ES-I3 (cell line): ENCODE results near the gene MSH3.
"Not testable (repeated sequence)": the region's sequence is repeated elsewhere in the genome, so short reads cannot be mapped to it uniquely, and the experiment has no call there.

Experiments used
- H3K36me3 ChIP-seq: 2 replicates; pipeline ENCODE4 v1.6.1; 2013; ENCODE audit warnings: mild to moderate bottlenecking, low read length, control low read depth, moderate library complexity; ENCODE audit not compliant: insufficient read depth
- H3K4me1 ChIP-seq: 2 replicates; pipeline ENCODE4 v1.6.1; 2013; ENCODE audit warnings: mild to moderate bottlenecking, control low read depth, low read length; ENCODE audit not compliant: insufficient read depth
- H3K9ac ChIP-seq: 2 replicates; pipeline ENCODE4 v1.6.1; 2013; ENCODE audit warnings: low read depth, mild to moderate bottlenecking, low read length, moderate library complexity
- H3K9me3 ChIP-seq: 2 replicates; pipeline ENCODE4 v1.6.1; 2013; ENCODE audit warnings: mild to moderate bottlenecking, low read length, moderate library complexity; ENCODE audit not compliant: control insufficient read depth, insufficient read depth

Gene MSH3

DNA sequence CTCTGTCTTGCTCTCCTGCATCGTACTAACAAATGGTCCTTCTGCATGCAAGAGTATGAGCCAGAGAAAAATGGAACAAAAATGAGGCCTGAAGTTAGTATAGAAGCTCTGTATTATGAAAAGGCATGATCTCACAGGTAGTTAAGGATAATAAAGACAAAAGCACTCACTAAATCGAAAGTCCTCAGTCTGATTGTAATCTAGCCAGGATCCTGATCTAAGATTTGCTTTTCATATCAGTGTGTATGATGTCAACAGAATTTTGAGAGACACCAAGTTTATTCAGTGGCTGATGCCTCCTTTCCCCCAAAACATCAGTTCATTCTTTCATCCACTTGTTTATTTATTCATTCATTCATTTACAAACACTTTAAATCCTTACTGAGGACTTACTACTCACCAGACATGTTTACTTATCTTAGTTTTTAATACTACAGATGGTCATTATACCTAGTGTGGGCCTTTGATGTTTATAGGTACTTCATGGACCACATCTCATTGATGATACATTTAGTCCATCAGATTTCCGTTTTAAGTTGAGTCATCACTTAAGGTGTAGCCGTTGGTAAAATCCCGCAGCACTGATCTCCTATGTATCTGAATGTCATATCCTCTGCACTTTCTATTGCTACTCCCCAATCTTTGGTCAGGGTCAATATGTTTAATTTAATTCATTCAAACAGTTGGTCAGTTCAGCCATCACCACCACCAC, 105.6 kb downstream of the MSH3 start:
- Histone ChIP-seq H3K9me3 (no peaks in the 10 kb centered on the region), H3K36me3 (no peaks in the 10 kb centered on the region), H3K4me1 (peaks cover 10% of the 10 kb centered on the region), H3K9ac (no peak overlapping the region)

DNA sequence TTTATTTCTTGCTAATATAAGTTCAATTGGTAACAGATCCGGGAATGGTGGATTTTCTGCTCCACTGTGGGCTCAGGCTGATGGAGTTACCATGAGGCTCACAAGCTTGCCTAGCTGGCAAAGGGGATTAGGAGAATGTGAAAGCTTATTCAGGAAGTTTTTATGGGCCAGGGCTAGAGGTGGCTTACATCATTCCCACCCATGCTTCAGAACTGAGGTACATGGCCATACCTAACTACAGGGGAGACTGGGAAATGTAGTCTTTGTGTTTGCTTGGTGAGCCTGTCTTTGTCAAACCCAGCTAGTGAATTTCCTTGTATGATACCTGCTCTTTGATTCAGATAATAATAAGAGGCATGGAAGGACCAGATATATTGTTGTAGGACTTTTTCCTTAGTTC, 106.2 kb downstream of the MSH3 start:
- Histone ChIP-seq H3K9ac (peak overlapping the region; percentile 21; the same call in 1 of the 2 replicates), H3K4me1 (peaks cover 6% of the 10 kb centered on the region), H3K36me3 (no peaks in the 10 kb centered on the region), H3K9me3 (no peaks in the 10 kb centered on the region)

DNA sequence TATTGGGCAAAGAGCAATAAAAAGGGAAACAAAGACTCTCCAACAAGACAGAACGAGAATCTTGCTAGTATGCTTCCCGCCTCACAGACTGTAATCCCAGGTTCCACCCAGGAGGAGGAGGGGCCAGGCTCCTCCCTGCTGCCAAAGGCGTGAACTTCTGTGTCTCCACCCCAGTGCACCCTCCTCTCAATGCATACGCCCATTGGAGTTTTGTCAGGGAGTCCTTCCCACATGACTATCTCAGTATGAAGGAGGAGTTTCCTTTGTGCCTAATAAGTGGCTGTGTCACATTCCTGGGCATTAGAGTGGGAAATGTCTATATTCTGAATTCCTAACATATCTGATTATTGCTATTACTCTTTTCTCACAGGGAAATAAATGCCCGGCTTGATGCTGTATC, 106.7 kb downstream of the MSH3 start:
- H3K36me3 ChIP-seq: no peaks in the 10 kb centered on the region
- no peaks in the 10 kb centered on the region for H3K9me3 ChIP-seq
- H3K9ac ChIP-seq: peak overlapping the region; percentile 21; the same call in 1 of the 2 replicates
- peaks cover 5% of the 10 kb centered on the region for H3K4me1 ChIP-seq

DNA sequence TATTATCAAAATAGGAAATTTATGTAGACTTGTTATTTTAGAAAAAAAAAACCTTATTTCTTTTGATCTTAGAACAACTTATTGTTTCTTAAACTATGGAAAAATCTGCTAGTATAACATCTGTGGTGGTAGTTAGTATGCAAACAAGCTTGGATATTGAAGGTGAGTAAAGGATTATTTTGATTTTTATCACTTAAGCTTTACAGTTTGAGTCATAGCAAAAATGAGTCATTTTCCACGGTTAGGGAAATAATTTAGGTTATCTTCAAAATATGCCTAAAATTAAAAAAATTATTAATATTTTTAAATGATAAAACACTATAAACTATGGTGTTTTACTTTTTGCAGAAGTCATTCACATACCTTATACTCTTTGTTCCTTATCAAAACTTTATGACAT, 107.5 kb downstream of the MSH3 start:
- H3K9me3 ChIP-seq: no peaks in the 10 kb centered on the region
- no peaks in the 10 kb centered on the region for H3K36me3 ChIP-seq
- peaks cover 5% of the 10 kb centered on the region for H3K4me1 ChIP-seq
- H3K9ac ChIP-seq: no peak overlapping the region

DNA sequence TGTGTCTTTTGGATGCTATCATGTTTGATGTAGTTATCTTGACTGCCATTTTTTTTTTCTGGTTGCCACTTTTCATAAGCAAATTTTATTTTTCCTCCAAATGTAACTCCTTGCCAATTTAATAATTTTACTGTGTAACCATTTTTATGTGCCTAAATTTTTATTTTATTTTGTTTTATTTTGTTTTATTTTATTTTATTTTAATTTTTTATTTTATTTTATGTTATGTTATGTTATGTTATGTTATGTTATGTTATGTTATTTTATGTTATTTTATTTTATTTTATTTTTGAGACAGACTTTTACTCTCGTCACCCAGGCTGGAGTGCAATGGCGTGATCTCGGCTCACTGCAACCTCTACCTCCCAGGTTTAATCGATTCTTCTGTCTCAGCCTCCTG, 108.1 kb downstream of the MSH3 start:
- H3K4me1 ChIP-seq: peaks cover 5% of the 10 kb centered on the region
- no peak overlapping the region for H3K9ac ChIP-seq
- no peaks in the 10 kb centered on the region for H3K9me3 ChIP-seq
- H3K36me3 ChIP-seq: no peaks in the 10 kb centered on the region

DNA sequence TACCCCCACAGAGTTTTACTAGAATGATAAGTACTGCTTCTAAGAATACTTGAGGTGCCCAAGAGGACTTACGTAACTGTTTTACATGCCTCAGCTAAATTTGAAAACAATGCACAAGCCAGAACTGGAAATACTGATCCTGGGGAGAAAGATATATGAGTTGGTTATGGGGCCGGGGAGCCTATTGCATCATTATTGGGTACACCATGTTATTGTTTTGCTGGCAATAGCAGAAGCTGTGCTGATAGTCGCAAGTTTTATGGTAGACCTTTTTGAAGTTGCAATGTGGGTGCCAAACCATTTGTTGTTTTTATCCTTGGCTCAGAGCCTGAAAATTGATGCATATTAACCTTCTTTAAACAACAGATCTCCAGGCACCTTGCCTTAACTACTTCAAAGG, 108.8 kb downstream of the MSH3 start:
- Histone ChIP-seq H3K36me3 (no peaks in the 10 kb centered on the region), H3K4me1 (peaks cover 5% of the 10 kb centered on the region), H3K9me3 (no peaks in the 10 kb centered on the region), H3K9ac (no peak overlapping the region)

DNA sequence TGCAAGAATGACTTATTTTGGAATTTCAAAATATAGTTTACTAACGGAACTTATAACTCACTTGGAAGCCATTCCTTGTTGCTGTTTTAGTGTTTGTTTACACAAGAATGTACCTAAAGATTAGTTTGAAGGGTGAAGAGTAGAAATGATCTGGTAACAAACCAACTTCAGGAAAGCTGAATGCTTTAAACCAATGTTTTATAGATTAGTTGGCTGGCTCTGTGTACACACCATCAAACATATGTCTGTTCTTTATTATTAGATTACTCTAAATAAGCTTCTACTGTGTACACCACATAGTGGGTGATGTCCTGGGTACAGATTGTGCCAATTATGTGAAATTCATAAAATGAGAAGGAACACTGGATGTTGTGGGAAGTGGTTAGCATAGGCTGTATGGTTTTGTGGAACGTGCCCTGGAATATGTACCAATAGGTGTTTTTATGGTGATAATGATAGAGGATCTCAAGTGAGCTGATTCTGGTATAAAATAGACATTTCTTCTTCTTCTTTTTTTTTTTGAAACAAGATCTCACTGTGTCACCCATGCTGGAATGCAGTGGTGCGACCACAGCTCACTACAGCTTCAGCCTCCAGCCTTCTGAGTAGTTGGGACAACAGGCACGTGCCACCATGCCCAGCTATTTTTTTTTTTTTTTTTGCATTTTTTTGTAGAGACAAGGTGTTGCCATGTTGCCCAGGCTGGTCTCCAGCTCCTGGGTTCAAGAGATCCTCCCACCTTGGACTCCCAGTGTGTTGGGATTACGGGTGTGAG, 109.6 kb downstream of the MSH3 start:
- H3K36me3 ChIP-seq: no peaks in the 10 kb centered on the region
- no peaks in the 10 kb centered on the region for H3K9me3 ChIP-seq
- peaks cover 5% of the 10 kb centered on the region for H3K4me1 ChIP-seq
- no peak overlapping the region for H3K9ac ChIP-seq

DNA sequence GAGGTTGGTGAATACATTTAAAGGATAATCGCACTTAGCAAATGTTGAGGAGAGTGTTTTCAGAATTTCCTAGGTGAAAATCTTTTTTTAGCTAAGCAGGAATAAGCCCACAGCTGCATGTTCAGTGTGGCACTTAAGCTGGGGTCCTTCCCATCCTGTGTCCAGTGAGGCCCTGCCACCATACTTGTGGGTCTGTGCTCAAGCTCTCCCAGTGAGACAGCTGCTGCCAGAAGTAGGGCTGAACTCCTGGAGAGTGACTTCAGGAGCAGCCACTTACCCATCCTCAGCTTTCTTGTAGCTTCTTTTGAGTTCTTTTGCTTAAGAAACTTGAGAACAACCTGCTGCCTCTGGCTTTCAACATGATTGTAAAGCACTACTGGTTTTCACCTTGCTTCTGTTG, 110.3 kb downstream of the MSH3 start:
- peaks cover 5% of the 10 kb centered on the region for H3K4me1 ChIP-seq
- no peak overlapping the region for H3K9ac ChIP-seq
- no peaks in the 10 kb centered on the region for H3K36me3 ChIP-seq
- no peaks in the 10 kb centered on the region for H3K9me3 ChIP-seq

DNA sequence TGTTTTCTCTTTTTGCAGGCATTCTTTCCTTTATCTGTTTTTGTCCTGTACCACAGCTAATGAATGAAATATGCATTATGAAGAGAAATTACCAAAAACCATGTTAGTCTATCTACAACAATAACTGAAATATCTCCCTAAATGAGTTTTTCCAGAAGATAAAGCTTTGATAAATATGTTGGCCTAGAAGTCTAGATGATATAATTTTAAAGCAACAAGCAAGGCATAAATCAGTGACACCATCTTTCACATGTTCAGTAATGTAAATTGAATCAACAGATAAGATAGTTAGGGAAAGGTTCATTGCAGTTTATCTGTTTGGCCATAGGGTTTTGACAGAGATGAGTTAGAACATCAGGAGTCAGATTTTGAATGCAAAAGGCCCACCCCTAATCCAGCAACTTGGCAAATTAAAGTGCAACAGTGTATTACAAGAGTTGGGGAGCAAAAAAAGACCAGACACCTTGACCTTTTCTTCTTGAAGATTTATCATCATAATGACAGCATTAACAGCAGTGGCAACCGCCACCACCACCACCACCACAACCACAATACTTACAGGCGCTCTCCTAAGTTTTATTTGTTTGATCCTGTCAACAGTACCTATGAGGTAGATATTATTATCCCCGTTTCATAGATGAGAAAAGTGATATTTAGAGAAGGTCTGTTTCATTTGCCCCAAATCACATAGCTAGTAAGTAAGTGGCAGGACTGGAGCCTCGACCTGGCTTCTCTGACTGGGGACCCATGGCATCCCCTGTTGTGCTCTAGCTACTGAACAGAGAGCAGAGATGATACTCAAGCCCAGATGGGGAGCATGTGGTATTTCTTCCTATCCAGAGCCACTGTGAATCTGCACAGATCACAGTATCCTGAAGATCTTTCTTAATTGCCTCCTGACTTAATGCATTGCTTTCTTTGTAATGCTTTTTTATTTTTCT, 123.2 kb downstream of the MSH3 start:
- no peaks in the 10 kb centered on the region for H3K36me3 ChIP-seq
- no peaks in the 10 kb centered on the region for H3K9me3 ChIP-seq
- H3K4me1 ChIP-seq: peaks cover 4% of the 10 kb centered on the region; the same call in 1 of the 2 replicates
- H3K9ac ChIP-seq: no peak overlapping the region

DNA sequence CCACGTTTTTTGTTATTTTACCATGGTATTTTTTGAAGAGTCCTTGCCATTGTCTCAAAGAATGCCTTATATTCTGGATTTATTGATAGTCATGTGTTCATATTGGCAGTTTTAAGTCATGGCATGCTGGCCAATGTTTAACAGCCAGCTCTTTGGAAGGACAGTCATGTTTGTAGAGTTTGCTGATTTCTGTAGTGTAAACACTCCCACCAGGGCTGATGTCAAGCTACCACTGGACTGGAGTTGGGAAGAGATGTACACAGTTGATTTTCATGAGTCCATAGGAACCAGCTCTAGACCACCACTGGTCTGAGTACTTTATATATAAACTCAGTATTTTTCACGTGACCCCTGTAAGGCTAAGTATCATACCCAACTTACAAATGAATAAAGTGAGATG, 125.6 kb downstream of the MSH3 start:
- H3K9ac ChIP-seq: no peak overlapping the region
- H3K9me3 ChIP-seq: no peaks in the 10 kb centered on the region
- no peaks in the 10 kb centered on the region for H3K36me3 ChIP-seq
- H3K4me1 ChIP-seq: peaks cover 4% of the 10 kb centered on the region; the same call in 1 of the 2 replicates

DNA sequence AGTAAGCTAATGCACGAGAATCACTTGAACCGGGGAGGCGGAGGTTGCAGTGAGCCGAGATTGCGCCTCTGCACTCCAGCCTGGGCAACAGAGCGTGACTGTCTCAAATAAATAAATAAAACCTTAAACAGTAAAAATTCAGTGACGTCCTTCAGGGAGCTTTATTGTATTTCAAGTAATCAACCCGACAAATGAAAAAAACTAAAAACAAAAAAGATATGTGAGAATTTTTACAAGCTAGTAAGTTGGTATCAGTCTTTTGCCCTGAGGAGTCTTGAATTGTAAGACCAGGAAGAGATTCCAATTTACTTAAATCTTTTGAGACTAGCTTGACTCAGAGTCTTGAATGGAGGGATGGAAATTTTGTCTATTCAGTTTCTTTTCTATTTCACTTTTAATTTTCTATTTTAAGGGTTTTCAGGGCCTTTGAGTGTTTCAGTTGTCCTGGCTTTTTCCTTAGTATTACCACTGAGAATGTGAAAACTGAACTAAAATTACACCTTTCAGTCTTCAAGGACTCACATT, 126.4 kb downstream of the MSH3 start:
- Histone ChIP-seq H3K9ac (no peak overlapping the region), H3K36me3 (no peaks in the 10 kb centered on the region), H3K4me1 (peaks cover 4% of the 10 kb centered on the region; the same call in 1 of the 2 replicates), H3K9me3 (no peaks in the 10 kb centered on the region)

DNA sequence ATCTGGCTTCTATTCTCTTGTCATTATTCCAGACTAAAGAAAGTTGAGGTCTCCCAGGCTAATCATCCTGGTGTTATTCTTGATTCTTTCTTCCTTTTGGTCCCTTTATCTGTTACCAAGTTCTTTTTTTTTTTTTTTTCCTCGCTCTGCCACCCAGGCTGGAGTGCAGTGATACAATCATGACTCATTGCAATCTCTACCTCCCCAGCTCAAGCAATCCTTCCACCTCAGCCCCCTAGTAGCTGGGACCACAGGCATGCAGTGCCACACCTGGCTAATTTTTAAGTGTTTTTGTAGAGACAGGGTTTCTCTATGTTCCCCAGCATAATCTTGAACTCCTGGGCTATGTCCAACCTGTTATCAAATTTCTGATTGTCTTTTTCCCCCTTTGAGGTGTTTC, 126.9 kb downstream of the MSH3 start:
- peaks cover 4% of the 10 kb centered on the region; the same call in 1 of the 2 replicates for H3K4me1 ChIP-seq
- H3K9me3 ChIP-seq: no peaks in the 10 kb centered on the region
- no peaks in the 10 kb centered on the region for H3K36me3 ChIP-seq
- no peak overlapping the region for H3K9ac ChIP-seq

DNA sequence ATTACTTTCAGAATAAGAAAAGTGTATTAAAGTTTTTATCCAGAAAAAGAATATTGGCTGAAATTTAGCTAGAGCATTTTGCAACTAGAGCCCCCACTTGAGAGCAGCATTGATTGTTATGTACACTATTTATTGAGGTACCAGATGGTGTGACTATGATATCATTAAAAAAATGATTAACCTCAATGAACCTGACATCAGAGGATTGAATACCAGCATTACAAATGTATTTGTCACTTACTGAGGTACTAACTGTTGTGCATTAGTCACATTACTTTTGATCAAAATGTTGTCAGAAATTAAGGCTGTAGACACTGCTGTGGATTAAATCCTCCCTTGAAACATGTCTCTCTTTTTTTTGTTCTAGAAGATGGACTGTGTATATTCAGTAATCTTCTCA, 128.2 kb downstream of the MSH3 start:
- no peaks in the 10 kb centered on the region for H3K36me3 ChIP-seq
- H3K9me3 ChIP-seq: no peaks in the 10 kb centered on the region
- H3K9ac ChIP-seq: no peak overlapping the region

DNA sequence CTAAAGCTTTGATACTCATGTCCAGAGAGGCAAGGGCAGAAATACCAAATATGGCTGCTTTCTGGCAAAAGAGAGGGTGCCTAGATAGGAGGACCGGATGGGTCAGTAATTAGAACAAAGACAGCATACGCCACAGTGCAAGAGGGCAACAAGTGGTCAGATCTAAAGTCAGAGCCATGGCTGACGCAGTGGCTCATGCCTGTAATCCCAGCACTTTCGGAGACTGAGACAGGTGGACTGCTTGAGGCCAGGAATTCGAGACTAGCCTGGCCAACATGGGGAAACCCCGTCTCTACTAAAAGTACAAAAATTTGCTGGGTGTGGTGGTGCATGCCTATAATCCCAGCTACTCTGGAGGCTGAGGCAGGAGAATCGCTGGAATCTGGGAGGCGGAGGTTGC, 129.3 kb downstream of the MSH3 start:
- not testable (repeated sequence) for H3K36me3 ChIP-seq, H3K9me3 ChIP-seq, H3K9ac ChIP-seq, H3K4me1 ChIP-seq

More for the DNA sequence above, 128.2 kb downstream of the MSH3 start:
- peaks cover 4% of the 10 kb centered on the region; the same call in 1 of the 2 replicates for H3K4me1 ChIP-seq
